GM19193 (cell line): ENCODE results near the gene PCBP3.

Experiments used
- POLR2A ChIP-seq: IDR thresholded peaks from 4 replicates; pipeline ENCODE4 v1.6.1; 2011; ENCODE audit not compliant: insufficient read depth, insufficient read length; ENCODE audit errors: extremely low read depth

PCBP3 gene

GRCh38 chr21:45893740-45894449 is 250.4 kb downstream of the PCBP3 start:
- TF ChIP-seq POLR2A: no peak

- TF ChIP-seq POLR2A: no peak
These were observed 250.9 kb downstream of the PCBP3 start for GRCh38 chr21:45894450-45894825.

- no peak for TF ChIP-seq POLR2A
These were observed 251.6 kb downstream of the PCBP3 start for GRCh38 chr21:45894906-45895777.

- no peak for TF ChIP-seq POLR2A
These were observed 252.3 kb downstream of the PCBP3 start for GRCh38 chr21:45895778-45896370.

GRCh38 chr21:45897191-45898027 is 253.9 kb downstream of the PCBP3 start:
- no peak for TF ChIP-seq POLR2A

GRCh38 chr21:45898028-45898350 is 254.5 kb downstream of the PCBP3 start:
- no peak for TF ChIP-seq POLR2A

GRCh38 chr21:45898781-45899180 is 255.3 kb downstream of the PCBP3 start:
- TF ChIP-seq POLR2A: no peak

- TF ChIP-seq POLR2A: no peak
These were observed 255.9 kb downstream of the PCBP3 start for GRCh38 chr21:45899317-45900033.

GRCh38 chr21:45900034-45900868 is 256.7 kb downstream of the PCBP3 start:
- TF ChIP-seq POLR2A: no peak

GRCh38 chr21:45901061-45901690 is 257.7 kb downstream of the PCBP3 start:
- no peak for TF ChIP-seq POLR2A

GRCh38 chr21:45902292-45902995 is 258.9 kb downstream of the PCBP3 start:
- no peak for TF ChIP-seq POLR2A

- TF ChIP-seq POLR2A: no peak
These were observed 261.7 kb downstream of the PCBP3 start for GRCh38 chr21:45905196-45905595.
